Measurements from ENCODE around the gene RTN4IP1.

RTN4IP1 gene

DNA sequence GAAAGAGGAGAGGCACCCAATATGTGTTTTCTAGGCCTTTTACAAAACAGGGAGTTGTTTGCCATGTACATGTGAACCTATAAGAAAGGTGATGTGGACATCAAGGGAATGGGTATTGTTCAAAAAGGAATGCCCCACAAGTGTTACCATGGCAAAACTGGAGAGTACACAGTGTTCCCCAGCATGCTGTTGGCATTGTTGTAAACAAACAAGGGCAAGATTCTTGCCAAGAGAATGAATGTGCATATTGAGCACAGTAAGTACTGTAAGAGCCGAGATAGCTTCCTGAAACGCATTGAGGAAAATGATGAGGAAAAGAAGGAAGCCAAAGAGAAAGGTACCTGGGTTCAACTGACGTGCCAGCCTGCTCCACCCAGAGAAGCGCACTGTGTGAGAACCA, 13.2 kb upstream of the RTN4IP1 start:
- H3K4me3 ChIP-seq (ENCODE audit: low read depth, low read length): no peak overlapping the region
- DNase-seq (ENCODE audit: low read depth): no peak

DNA sequence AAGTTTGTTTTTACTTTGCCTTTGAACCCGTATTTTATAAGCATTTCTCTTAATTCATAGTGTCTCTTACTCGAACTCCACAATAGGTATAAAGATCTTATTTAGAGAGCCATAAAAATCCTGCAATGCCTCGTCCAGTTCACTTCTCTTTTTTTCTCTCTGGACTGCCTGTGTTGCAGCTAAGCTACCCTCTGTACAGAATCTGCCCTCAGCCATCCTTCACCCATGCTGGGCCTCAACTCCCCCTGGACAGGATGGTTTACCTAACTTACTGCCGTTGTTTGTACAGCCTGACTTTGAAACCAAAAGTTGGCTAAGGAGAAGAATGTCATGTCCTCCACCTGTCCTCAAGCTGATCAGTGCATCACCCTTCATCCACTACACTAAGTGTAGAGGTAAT, 10.5 kb upstream of the RTN4IP1 start:
- H3K4me3 ChIP-seq (ENCODE audit: low read depth, low read length): no peak overlapping the region
- no peak for TF ChIP-seq CTCF (IDR thresholded peaks at IDR 0.05; ENCODE audit: low read depth, low read length, missing control alignments)

More for the DNA sequence above, 13.2 kb upstream of the RTN4IP1 start:
- no peak for TF ChIP-seq CTCF (IDR thresholded peaks at IDR 0.05; ENCODE audit: low read depth, low read length, missing control alignments)

GRCh38 chr6:106637717-106638341, 8.5 kb upstream of the RTN4IP1 start:
- DNase-seq (ENCODE audit: low read depth): no peak
- TF ChIP-seq CTCF (IDR thresholded peaks at IDR 0.05; ENCODE audit: low read depth, low read length, missing control alignments): no peak
- H3K4me3 ChIP-seq (ENCODE audit: low read depth, low read length): peak overlapping the region; percentile 36

More for the DNA sequence above, 10.5 kb upstream of the RTN4IP1 start:
- DNase-seq (ENCODE audit: low read depth): no peak

GRCh38 chr6:106637051-106637716, 7.9 kb upstream of the RTN4IP1 start:
- no peak for DNase-seq (ENCODE audit: low read depth)
- H3K4me3 ChIP-seq (ENCODE audit: low read depth, low read length): peak overlapping the region; percentile 36
- TF ChIP-seq CTCF (IDR thresholded peaks at IDR 0.05; ENCODE audit: low read depth, low read length, missing control alignments): no peak

- no peak for TF ChIP-seq CTCF (IDR thresholded peaks at IDR 0.05; ENCODE audit: low read depth, low read length, missing control alignments)
- H3K4me3 ChIP-seq (ENCODE audit: low read depth, low read length): no peak overlapping the region
- no peak for DNase-seq (ENCODE audit: low read depth)
These were observed 5.3 kb upstream of the RTN4IP1 start for GRCh38 chr6:106634565-106634964.

DNA sequence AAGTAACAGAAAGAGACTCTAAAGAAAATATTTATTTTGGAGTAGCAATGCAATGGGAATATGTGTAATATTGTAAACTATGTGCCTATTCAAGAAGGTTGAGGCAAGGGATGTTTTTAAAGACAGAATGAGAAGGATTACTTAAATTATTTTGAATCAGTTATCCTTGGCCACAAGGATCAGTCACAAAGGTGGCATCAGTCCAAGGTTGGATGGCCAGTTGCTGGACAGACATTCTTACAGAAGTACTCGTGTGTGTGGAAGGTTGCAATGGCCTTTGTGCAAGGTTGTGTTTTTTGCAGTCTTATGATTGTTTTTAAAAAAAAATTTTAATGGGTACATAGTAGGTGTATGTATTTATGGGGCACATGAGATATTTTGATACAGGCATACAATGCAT, 2.0 kb upstream of the RTN4IP1 start:
- DNase-seq (ENCODE audit: low read depth): no peak
- no peak for TF ChIP-seq CTCF (IDR thresholded peaks at IDR 0.05; ENCODE audit: low read depth, low read length, missing control alignments)
- H3K4me3 ChIP-seq (ENCODE audit: low read depth, low read length): no peak overlapping the region

DNA sequence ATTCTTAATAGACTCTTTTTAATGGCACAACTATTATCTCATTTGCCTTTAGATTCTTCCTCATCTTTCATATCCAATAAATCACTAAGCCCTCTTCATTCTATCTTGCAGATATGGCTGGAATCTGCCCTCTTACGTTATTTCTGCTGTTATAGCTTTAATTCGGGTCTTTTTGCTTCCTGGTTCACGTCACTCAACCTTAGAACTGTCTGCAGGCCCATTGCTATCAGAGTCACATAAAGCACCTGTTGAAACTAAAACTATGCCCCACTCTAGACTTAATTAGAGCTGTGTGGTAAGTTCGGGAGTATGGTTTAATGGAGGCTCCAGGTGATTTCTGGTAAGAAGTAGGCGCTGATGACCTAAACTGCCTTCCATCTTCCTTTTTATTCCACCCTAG, 1.1 kb upstream of the RTN4IP1 start:
- DNase-seq (ENCODE audit: low read depth): no peak
- peak overlapping the region; percentile 61 for H3K4me3 ChIP-seq (ENCODE audit: low read depth, low read length)
- no peak for TF ChIP-seq CTCF (IDR thresholded peaks at IDR 0.05; ENCODE audit: low read depth, low read length, missing control alignments)

Measured in GM12864 (cell line).